GM23338 (cell line): ENCODE measurements around the gene SERINC1. TPM values are rescaled to one million over a fixed set of nuclear protein-coding genes. Genes with fewer than 3 reads are reported as not detected.

ENCODE experiments used
- ATAC-seq: fragments of 200-7000 bp; cut with Tn5 transposase; 3 replicates; pipeline ENCODE4 v1.9.1; 2020
- DNase-seq: peaks from one replicate; pipeline ENCODE4 v3.0.0-alpha.2; 2015; ENCODE audit warnings: low spot score
- H2AFZ ChIP-seq: fragments of 200-600 bp; sonication (generic); 2 replicates; pipeline ENCODE4 v1.8.0; 2016; ENCODE audit warnings: antibody characterized with exemption, mild to moderate bottlenecking, moderate library complexity
- H3F3A ChIP-seq: fragments of 200-600 bp; sonication (generic); replicated peaks from 2 replicates; pipeline ENCODE4 v1.8.0; 2017; ENCODE audit warnings: antibody characterized with exemption, mixed run types, low read depth
- H3K27ac ChIP-seq: fragments of 200-600 bp; sonication (generic); 2 replicates; pipeline ENCODE4 v1.6.1; 2016; ENCODE audit warnings: low read depth
- H3K27me3 ChIP-seq: fragments of 200-600 bp; sonication (generic); 2 replicates; pipeline ENCODE4 v1.8.0; 2016; ENCODE audit warnings: mild to moderate bottlenecking, mixed run types, moderate library complexity; ENCODE audit not compliant: insufficient read depth
- H3K36me3 ChIP-seq: fragments of 200-600 bp; sonication (generic); 2 replicates; pipeline ENCODE4 v1.8.0; 2016; ENCODE audit warnings: mild to moderate bottlenecking; ENCODE audit not compliant: insufficient read depth
- H3K4me1 ChIP-seq: fragments of 200-600 bp; sonication (generic); 2 replicates; pipeline ENCODE4 v1.8.0; 2016; ENCODE audit warnings: mild to moderate bottlenecking, moderate library complexity; ENCODE audit not compliant: insufficient read depth
- H3K4me2 ChIP-seq: fragments of 200-600 bp; sonication (generic); 2 replicates; pipeline ENCODE4 v1.7.1; 2017; ENCODE audit warnings: mixed run types
- H3K4me3 ChIP-seq: fragments of 200-600 bp; sonication (generic); 2 replicates; pipeline ENCODE4 v1.6.1; 2016; ENCODE audit warnings: mixed run types
- H3K79me2 ChIP-seq: fragments of 200-600 bp; sonication (generic); replicated peaks from 2 replicates; pipeline ENCODE4 v1.8.0; 2017; ENCODE audit warnings: mild to moderate bottlenecking; ENCODE audit not compliant: insufficient read depth
- H3K9me2 ChIP-seq: fragments of 200-600 bp; sonication (generic); 2 replicates; pipeline ENCODE4 v1.8.0; 2017; ENCODE audit not compliant: insufficient read depth
- H4K20me1 ChIP-seq: fragments of 200-600 bp; sonication (generic); replicated peaks from 2 replicates; pipeline ENCODE4 v1.8.0; 2017; ENCODE audit warnings: mild to moderate bottlenecking; ENCODE audit not compliant: insufficient read depth
- H3K27ac Mint-ChIP-seq: 2 replicates; pipeline ENCODE4 v1.8.0; 2020; ENCODE audit warnings: inconsistent platforms, mild to moderate bottlenecking, moderate library complexity, mixed read lengths
- H3K27me3 Mint-ChIP-seq: 3 replicates; pipeline ENCODE4 v1.8.0; 2022; ENCODE audit warnings: low read depth, mild to moderate bottlenecking, moderate library complexity, mixed read lengths, inconsistent platforms; ENCODE audit not compliant: insufficient read depth, poor library complexity
- H3K36me3 Mint-ChIP-seq: 3 replicates; pipeline ENCODE4 v1.8.0; 2021; ENCODE audit warnings: low read depth, mild to moderate bottlenecking, inconsistent platforms, moderate library complexity, mixed read lengths
- H3K4me1 Mint-ChIP-seq: 3 replicates; pipeline ENCODE4 v1.8.0; 2020; ENCODE audit warnings: mild to moderate bottlenecking, inconsistent platforms, mixed read lengths
- H3K4me3 Mint-ChIP-seq: 3 replicates; pipeline ENCODE4 v1.8.0; 2021; ENCODE audit warnings: moderate library complexity, mild to moderate bottlenecking, inconsistent platforms, mixed read lengths
- H3K9me3 Mint-ChIP-seq: 3 replicates; pipeline ENCODE4 v1.8.0; 2020; ENCODE audit warnings: moderate library complexity, mild to moderate bottlenecking, inconsistent platforms, mixed read lengths
- ETS1 ChIP-seq: IDR thresholded peaks from 2 replicates; pipeline ENCODE4 v1.6.1; 2016; ENCODE audit warnings: antibody characterized with exemption
- EZH2 ChIP-seq: fragments of 200-600 bp; sonication (generic); IDR thresholded peaks from one replicate; pipeline ENCODE4 v1.8.0; 2017; ENCODE audit warnings: antibody characterized with exemption, mild to moderate bottlenecking, low read depth; ENCODE audit not compliant: unreplicated experiment
- EZH2phosphoT487 ChIP-seq: fragments of 200-600 bp; sonication (generic); IDR thresholded peaks from one replicate; pipeline ENCODE4 v1.8.1; 2018; ENCODE audit warnings: antibody characterized with exemption; ENCODE audit not compliant: unreplicated experiment
- ZNF331 ChIP-seq: fragments of 250-450 bp; sonication (Bioruptor Pico); IDR thresholded peaks from 2 replicates; pipeline ENCODE4 v1.5.0; 2020; ENCODE audit warnings: low read depth, mild to moderate bottlenecking, moderate library complexity
- ZNF462 ChIP-seq: fragments of 250-450 bp; sonication (Bioruptor Pico); IDR thresholded peaks from 2 replicates; pipeline ENCODE4 v1.5.0; 2020; ENCODE audit warnings: mild to moderate bottlenecking, moderate library complexity
- polyA plus RNA-seq: library from polyadenylated mRNA; unstranded; fragments of >200 nt; fragmentation: Nextera tagmentation; extraction: Ambion mirVana; gene quantifications from 2 replicates; pipeline ENCODE4 v1.2.1, GENCODE V29; 2016
- total RNA-seq: library from RNA; depleted of rRNA; stranded (reverse); fragments of >200 nt; shearing (Covaris generic); gene quantifications from 2 replicates; pipeline ENCODE4 v1.2.3, GENCODE V29; 2014
- TF ChIP-seq, protein P1 (sequence below), 2 experiments: fragments of 200-600 bp in 1 of 2; sonication (generic) in 1 of 2; conservative IDR thresholded peaks; 2 replicates each; pipeline versions ENCODE4 v1.5.1 to v1.6.1; 2016 to 2017; ENCODE audit warnings: antibody characterized with exemption in 2 of 2, low read depth in 2 of 2, mild to moderate bottlenecking in 2 of 2, moderate library complexity in 1 of 2

The SERINC1 gene
- total and polyA plus RNA-seq, 2 experiments from 2014 or later: 17.6 to 43.0 TPM

DNA sequence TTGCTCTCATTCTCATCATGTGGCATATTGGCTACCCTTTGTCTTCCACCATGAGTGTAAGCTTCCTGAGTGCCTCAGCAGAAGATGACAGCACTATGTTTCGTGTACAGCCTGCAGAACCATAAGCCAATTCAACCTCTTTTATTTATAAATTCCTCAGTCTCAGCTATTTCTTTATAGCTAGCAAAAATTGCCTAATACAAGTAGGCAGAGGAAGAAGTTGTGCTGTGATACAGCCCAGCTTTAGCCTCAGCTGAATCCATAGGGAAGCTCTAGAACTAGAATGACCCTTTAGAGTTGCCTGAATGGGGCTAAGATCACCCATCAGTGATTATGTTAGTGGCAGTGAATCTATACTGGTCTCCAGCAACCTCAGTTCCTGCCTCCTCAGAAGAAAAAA is 19.0 kb upstream of the SERINC1 start (continued):
- no peak for TF ChIP-seq ZNF462 (CRISPR knock-in tag)
- TF ChIP-seq, protein P1, sequence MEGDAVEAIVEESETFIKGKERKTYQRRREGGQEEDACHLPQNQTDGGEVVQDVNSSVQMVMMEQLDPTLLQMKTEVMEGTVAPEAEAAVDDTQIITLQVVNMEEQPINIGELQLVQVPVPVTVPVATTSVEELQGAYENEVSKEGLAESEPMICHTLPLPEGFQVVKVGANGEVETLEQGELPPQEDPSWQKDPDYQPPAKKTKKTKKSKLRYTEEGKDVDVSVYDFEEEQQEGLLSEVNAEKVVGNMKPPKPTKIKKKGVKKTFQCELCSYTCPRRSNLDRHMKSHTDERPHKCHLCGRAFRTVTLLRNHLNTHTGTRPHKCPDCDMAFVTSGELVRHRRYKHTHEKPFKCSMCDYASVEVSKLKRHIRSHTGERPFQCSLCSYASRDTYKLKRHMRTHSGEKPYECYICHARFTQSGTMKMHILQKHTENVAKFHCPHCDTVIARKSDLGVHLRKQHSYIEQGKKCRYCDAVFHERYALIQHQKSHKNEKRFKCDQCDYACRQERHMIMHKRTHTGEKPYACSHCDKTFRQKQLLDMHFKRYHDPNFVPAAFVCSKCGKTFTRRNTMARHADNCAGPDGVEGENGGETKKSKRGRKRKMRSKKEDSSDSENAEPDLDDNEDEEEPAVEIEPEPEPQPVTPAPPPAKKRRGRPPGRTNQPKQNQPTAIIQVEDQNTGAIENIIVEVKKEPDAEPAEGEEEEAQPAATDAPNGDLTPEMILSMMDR (conservative IDR thresholded peaks at IDR 0.05; ENCODE audit: low read depth in 2 of 2): no peak
- TF ChIP-seq EZH2phosphoT487: no peak
- TF ChIP-seq ETS1: no peak

DNA sequence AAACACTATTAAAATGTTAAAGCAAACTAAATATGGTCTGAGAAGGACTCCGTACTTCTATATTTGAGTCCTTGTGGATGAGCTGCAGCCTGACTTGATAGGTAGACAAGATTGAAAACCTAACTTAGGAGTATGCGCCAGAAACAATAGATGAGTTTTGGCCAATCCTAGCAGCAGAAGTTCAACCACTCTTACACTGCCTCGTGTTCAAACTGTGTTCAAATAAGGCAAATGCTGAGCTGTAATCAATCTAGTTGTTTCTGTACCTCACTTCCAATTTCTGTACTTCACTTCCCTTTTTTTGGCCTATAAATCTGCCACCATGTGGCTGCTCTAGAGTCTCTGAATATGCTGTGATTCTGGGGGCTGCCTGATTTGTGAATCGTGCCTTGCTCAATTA is 13.2 kb upstream of the SERINC1 start:
- peak overlapping the region; percentile 81 for H3K4me3 ChIP-seq
- Mint-ChIP-seq H3K9me3 (no peaks in the 10 kb centered on the region; the same call in 2 of the 3 replicates), H3K4me3 (peak overlapping the region; percentile 95), H3K4me1 (peaks cover 34% of the 10 kb centered on the region), H3K27me3 (peaks cover 2% of the 10 kb centered on the region), H3K36me3 (peaks cover 18% of the 10 kb centered on the region), H3K27ac (peak overlapping the region; percentile 56; the same call in 1 of the 2 replicates)
- H3K27me3 ChIP-seq: no peaks in the 10 kb centered on the region
- ATAC-seq (peak; percentile 12; the same call in 1 of the 3 replicates), DNase-seq (peak; percentile 18)
- H3K27ac ChIP-seq: no peak overlapping the region; the same call in 1 of the 2 replicates
- no peaks in the 10 kb centered on the region for H3F3A ChIP-seq
- H3K4me1 ChIP-seq: peaks cover 30% of the 10 kb centered on the region
- peak overlapping the region; percentile 87 for H3K4me2 ChIP-seq
- peaks cover 40% of the 10 kb centered on the region for H4K20me1 ChIP-seq
- no peak overlapping the region for H2AFZ ChIP-seq
- no peaks in the 10 kb centered on the region for H3K9me2 ChIP-seq
- TF ChIP-seq ZNF331 (CRISPR knock-in tag) (no peak), EZH2 (no peak)
- H3K79me2 ChIP-seq: peaks cover 78% of the 10 kb centered on the region
- no peaks in the 10 kb centered on the region; the same call in 1 of the 2 replicates for H3K36me3 ChIP-seq
